GM10266 (cell line): ENCODE data around the gene ASTN2.

ENCODE experiments used
- DNase-seq: peaks from one replicate; pipeline ENCODE4 v3.0.0; 2012; ENCODE audit errors: extremely low spot score
- TF ChIP-seq, protein P1 (sequence below): IDR thresholded peaks from 2 replicates; pipeline ENCODE4 v1.5.1; 2012; ENCODE audit warnings: mild to moderate bottlenecking, low read depth; ENCODE audit not compliant: control insufficient read depth, insufficient read depth; ENCODE audit errors: missing control alignments

ASTN2 gene

DNA sequence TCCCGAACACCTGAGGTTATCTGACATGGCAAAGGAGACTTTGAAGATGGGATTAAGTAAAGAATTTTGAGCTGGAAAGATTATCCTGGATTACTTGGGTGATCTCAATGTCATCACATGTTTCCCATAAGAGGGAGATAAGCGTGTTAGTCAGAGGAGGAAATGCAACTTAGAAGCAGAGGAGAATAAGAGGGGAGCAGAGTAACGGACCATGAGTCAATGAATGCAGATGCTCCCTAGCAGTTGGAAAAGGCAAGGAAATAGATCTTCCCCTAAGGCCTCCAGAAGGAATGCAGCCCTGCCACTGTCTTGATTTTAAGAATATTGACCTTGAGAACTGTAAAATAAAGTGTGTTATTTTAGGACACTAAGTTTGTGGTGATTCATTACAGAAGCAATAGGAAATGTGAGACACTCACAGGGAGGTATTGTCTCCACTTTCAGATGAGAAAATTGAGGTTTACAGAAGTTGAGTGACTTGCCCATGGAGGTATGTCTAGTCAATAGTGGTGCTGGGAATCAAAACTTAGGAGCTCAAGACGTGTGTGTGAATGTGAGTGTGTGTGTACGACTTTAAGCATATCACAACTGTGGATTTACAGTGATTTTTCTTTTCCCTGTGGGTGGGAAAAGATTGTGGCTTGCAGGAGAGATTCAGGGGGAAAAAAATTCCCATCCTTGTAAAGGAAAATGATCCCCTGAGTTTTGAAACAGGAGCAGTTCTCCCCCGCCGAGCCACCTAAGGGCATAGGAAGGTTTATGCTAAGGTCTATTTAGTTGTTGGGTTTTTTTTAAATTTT is 602.4 kb downstream of the ASTN2 start:
- DNase-seq: no peak
- TF ChIP-seq, protein P1, sequence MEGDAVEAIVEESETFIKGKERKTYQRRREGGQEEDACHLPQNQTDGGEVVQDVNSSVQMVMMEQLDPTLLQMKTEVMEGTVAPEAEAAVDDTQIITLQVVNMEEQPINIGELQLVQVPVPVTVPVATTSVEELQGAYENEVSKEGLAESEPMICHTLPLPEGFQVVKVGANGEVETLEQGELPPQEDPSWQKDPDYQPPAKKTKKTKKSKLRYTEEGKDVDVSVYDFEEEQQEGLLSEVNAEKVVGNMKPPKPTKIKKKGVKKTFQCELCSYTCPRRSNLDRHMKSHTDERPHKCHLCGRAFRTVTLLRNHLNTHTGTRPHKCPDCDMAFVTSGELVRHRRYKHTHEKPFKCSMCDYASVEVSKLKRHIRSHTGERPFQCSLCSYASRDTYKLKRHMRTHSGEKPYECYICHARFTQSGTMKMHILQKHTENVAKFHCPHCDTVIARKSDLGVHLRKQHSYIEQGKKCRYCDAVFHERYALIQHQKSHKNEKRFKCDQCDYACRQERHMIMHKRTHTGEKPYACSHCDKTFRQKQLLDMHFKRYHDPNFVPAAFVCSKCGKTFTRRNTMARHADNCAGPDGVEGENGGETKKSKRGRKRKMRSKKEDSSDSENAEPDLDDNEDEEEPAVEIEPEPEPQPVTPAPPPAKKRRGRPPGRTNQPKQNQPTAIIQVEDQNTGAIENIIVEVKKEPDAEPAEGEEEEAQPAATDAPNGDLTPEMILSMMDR: no peak

DNA sequence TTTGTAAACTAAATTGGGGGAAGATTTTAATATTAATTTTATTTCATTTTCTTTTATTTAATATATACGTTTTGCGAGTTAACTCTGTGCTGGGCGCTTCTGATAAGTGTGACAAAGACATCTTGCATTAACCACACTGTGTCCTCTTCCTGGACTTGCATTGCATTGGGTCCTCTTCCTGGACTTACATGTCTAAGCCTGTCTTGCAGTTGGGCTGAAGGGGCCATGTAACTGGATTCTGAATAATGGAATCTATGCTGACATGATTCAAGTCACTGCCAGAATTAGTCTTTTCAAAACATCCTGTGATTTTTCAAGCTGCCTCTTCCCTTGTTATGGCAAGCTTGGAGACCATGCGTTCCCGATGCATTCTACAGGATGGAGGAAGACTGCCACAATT is 605.2 kb downstream of the ASTN2 start:
- DNase-seq: no peak
- TF ChIP-seq, protein P1: no peak

DNA sequence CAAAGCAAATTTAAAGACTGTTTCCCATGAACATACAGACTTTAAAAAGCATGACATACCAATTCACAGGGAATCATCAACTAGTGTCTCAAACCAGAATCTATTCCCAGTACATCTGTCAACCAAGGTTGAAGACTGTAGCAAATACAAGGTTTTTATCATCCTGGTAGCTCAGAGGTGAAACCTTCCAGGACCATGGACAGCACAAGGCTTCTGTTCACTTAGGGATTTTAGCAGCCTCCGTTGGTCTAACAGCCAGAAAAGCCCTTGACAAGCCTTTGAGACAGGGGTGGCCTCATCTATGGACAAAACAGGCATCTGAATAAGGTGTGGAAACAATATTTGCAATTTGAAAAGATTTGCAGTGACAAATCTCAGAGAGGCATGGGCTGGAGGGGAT is 608.8 kb downstream of the ASTN2 start:
- TF ChIP-seq, protein P1: no peak
- no peak for DNase-seq

DNA sequence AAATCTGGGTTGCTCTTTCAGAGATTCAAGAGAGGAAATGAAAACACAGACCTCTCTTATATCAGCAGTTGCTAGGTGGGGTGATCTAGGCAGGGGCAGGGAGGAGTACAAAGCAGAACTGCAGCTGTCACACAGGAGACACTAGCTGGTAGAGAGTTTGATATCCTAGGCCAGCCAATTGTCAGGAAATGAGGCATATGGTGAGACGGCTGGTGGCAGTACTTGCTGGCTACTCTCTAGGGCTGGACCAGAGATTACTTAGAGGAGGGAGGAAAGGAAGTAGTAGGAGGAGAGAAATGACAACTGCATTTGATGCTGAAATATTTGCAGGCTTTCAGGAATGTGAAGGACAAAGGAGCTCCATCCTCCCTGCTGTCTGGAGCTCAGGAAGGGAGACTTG is 614.0 kb downstream of the ASTN2 start:
- TF ChIP-seq, protein P1: no peak
- peak; percentile 8 for DNase-seq

DNA sequence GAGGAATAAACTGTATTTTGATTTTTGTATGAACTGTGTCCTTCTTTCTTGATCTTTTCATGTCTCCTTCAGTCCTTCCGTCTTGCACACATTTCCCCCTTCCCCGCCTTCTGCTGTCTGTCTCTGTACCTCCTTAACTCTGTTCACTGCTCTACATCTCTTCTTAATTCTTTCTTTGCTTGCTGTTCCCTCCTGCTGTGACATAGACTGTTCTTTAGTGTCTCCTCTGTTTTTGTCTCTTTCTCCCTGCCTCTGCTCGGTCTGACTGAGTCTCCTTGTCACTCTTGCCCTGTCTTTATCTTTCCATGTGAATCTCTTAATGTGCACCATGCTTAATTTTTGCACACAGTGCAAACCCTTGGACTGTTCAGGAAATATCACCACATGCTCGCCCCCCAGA is 614.8 kb downstream of the ASTN2 start:
- DNase-seq: no peak
- TF ChIP-seq, protein P1: no peak

DNA sequence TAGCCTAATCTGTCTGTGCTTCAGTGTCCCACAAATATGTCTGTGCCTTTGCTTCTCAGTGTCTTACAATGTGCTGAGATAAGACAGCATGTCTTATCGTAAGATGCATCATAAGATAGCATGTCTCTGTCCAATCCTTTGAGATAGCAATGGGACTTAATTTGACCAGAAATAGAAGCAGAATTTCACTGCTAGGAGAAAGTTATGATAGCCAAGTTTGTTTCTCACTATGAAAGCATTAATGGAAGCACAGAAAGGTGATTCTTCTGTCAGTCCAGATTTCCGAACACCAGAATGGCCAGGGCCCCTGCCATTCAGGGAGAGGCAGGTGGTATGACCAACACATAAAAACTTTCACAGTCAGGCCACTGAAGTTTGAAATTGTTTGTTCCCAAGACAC is 616.3 kb downstream of the ASTN2 start:
- no peak for DNase-seq
- TF ChIP-seq, protein P1: no peak

DNA sequence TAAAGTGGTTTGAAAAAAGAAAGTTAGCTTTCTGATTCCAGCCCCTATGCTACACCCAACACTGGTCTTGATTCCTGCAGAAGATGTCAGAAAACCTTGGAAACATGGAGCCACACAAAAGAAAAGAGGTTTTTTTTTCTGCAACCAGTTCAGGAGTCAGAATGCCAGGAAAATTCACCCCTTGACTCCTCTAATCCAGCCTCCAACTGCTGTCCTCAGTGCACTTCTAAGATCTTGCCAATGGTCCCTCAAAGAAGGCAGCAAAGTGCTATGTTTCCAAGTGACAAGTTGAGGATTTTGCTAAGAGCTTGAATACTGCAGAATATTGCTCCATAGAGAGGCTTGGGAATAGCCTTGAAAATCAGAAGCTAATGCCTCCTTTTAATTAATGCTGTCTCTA is 617.6 kb downstream of the ASTN2 start:
- TF ChIP-seq, protein P1: no peak
- DNase-seq: no peak
